Mucosa of descending colon (tissue), 3 donors: ENCODE results near the gene FCRL4. TPM values are rescaled to one million over a fixed set of nuclear protein-coding genes. Genes with fewer than 3 reads are reported as not detected.

ENCODE experiments used
- ATAC-seq: fragments of 200-7000 bp; cut with Tn5 transposase; one replicate; pipeline ENCODE4 v1.9.1; 2020; ENCODE audit warnings: mild to moderate bottlenecking, moderate library complexity
- DNase-seq, 3 donors: peaks; one replicate each; pipeline ENCODE4 v3.0.0-alpha.2; 2020
- H3K36me3 ChIP-seq: fragments of 200-600 bp; one replicate; pipeline ENCODE4 v1.8.0; 2021; ENCODE audit warnings: low read depth, mild to moderate bottlenecking
- H3K4me1 ChIP-seq: fragments of 200-600 bp; one replicate; pipeline ENCODE4 v1.8.0; 2021; ENCODE audit warnings: low read depth, mild to moderate bottlenecking
- H3K4me3 ChIP-seq: fragments of 200-600 bp; one replicate; pipeline ENCODE4 v1.8.0; 2021; ENCODE audit warnings: mild to moderate bottlenecking
- H3K9me3 ChIP-seq: fragments of 200-600 bp; one replicate; pipeline ENCODE4 v1.8.0; 2021; ENCODE audit warnings: mild to moderate bottlenecking
- intact Hi-C, 2 donors: fragments of 100-400 bp; cut with DNase I in 1 of 2; cut with micrococcal nuclease in 1 of 2; formaldehyde crosslinking; loops; one replicate each; pipeline versions ENCODE4 v1.11.0 to v1.11.1; 2022; cut with DNase I, micrococcal nuclease
- total RNA-seq, 3 donors: library from RNA; stranded (reverse); fragmentation: NEBNext Ultra II Directional in 2 of 3; extraction: Animal tissue kit (Norgen Biotek cat#: 25700) in 2 of 3; gene quantifications; one replicate each; pipeline versions ENCODE4 v1.2.1 to v1.2.4, GENCODE V29; 2021 to 2023
- TF ChIP-seq, protein P1 (sequence below): fragments of 200-600 bp; IDR thresholded peaks from one replicate; pipeline ENCODE4 v1.8.0; 2022; ENCODE audit warnings: antibody characterized with exemption, mild to moderate bottlenecking
- donor health status: DM: no; HTN: no; CAD: no; lungs with moderate emphysema.
- donor health status: DM: no; HTN: no; CAD: no.
- donor health status: DM: no; HTN: yes; CAD: no.

The FCRL4 gene
- total RNA-seq, 3 donors from 2014 or later = 0.09 to 0.12 TPM; not detected in 1

DNA sequence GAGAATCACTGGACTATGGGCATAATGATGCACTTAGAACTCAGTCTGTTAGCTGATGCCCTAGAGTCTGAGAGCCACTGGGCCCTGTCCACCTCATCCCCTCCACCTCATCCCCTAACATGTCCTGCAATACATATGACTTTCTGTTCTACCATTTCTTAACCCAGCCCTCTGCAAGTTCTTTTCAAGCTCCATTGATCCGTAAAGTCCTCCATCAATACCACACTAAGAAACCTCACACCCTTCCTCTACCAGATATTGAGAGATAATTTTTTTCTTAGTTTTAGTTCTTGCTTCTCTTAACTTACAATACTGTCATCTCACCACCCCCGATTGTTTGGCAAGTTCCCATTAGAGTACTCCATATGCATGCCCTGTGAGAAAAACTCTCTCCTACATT is 22.1 kb downstream of the FCRL4 start:
- H3K4me3 ChIP-seq = no peak overlapping the region
- TF ChIP-seq, protein P1, sequence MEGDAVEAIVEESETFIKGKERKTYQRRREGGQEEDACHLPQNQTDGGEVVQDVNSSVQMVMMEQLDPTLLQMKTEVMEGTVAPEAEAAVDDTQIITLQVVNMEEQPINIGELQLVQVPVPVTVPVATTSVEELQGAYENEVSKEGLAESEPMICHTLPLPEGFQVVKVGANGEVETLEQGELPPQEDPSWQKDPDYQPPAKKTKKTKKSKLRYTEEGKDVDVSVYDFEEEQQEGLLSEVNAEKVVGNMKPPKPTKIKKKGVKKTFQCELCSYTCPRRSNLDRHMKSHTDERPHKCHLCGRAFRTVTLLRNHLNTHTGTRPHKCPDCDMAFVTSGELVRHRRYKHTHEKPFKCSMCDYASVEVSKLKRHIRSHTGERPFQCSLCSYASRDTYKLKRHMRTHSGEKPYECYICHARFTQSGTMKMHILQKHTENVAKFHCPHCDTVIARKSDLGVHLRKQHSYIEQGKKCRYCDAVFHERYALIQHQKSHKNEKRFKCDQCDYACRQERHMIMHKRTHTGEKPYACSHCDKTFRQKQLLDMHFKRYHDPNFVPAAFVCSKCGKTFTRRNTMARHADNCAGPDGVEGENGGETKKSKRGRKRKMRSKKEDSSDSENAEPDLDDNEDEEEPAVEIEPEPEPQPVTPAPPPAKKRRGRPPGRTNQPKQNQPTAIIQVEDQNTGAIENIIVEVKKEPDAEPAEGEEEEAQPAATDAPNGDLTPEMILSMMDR = no peak
- no peaks in the 10 kb centered on the region for H3K9me3 ChIP-seq
- no peak for ATAC-seq
- DNase-seq = no peak
- H3K4me1 ChIP-seq = no peaks in the 10 kb centered on the region
- intact Hi-C loops = no loop called here
- no peaks in the 10 kb centered on the region for H3K36me3 ChIP-seq

DNA sequence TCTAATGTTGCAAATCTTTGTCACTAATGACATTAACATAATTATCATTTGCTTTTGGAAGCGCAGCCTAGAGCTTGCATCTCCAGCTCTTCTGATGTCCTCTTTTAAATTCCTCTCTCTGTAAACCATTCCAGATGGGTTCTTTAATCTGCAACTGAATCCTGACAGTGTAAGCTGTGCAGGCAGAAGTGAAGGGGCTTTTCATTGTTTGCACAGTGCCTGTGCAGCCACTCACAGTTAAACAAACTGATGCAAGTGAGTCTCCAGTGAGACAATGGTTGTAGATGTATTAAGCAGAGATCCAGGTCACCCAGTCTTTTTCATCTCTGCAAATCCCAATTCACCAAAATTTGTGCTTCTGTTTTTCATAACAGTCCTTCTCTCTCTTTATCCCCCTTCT is 23.0 kb downstream of the FCRL4 start:
- Histone ChIP-seq H3K9me3 (no peaks in the 10 kb centered on the region), H3K4me1 (no peaks in the 10 kb centered on the region), H3K4me3 (no peak overlapping the region), H3K36me3 (no peaks in the 10 kb centered on the region)
- TF ChIP-seq, protein P1 = no peak
- ATAC-seq (no peak), DNase-seq (no peak)
- intact Hi-C loops = no loop called here

DNA sequence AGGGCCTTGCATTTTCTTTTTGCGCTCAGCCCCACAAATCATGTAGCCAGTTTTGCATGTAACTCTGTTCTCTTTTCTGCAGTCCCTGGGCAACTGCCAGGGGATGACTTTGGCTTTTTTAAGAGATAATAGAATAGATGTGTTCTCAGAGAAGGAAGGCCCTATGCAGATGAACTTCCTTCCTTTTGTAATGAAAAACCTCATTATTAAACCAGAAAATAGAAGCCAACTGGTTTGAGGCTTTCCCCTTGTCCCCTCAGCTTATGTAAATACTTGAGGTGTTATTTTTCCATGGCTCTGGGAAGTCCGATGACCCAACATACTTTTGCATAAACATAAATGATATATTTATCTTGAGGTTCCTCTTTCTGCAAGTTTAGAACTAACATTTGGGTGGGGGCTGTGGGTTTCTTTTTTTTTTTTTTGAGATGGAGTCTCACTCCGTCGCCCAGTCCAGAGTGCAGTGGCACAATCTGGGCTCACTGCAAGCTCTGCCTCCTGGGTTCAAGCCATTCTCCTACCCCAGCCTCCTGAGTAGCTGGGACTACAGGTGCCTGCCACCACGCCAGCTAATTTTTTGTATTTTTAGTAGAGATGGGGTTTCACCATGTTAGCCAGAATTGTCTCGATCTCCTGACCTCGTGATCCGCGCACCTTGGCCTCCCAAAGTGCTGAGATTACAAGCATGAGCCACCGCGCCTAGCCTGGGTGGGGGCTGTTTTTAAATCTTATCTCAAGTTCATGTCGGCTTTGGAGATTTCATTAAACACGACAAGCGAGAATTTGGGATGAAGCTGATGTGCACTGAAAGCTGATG is 31.2 kb downstream of the FCRL4 start:
- ATAC-seq (peak; percentile 43), DNase-seq (peak in 1 of 3 donors; percentile 12)
- Histone ChIP-seq H3K4me3 (no peak overlapping the region), H3K36me3 (no peaks in the 10 kb centered on the region), H3K4me1 (no peaks in the 10 kb centered on the region), H3K9me3 (no peaks in the 10 kb centered on the region)
- intact Hi-C loops = no loop called here
- TF ChIP-seq, protein P1 = no peak

DNA sequence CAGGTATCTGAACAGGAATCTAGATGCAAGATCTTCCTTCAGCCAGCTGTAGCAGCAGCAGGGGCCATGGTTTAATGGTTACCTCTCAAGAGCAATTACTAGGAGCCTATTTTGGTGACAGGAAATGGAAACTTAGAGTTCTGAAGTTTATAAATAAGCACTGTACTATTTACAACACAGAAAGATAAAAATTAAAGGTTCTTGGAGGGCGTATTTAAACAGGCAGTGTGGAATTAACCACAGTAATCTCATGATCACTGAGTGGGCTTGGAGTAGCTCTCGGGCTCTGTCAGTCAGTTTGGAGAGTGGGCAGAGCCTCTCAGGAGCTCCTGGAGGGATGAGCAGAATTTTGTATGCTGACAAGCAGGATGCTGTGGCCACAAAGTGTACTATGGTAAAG is 35.4 kb downstream of the FCRL4 start:
- Histone ChIP-seq H3K4me1 (no peaks in the 10 kb centered on the region), H3K4me3 (no peak overlapping the region), H3K36me3 (no peaks in the 10 kb centered on the region), H3K9me3 (no peaks in the 10 kb centered on the region)
- TF ChIP-seq, protein P1 = no peak
- intact Hi-C loops = no loop called here
- ATAC-seq (no peak), DNase-seq (no peak)

DNA sequence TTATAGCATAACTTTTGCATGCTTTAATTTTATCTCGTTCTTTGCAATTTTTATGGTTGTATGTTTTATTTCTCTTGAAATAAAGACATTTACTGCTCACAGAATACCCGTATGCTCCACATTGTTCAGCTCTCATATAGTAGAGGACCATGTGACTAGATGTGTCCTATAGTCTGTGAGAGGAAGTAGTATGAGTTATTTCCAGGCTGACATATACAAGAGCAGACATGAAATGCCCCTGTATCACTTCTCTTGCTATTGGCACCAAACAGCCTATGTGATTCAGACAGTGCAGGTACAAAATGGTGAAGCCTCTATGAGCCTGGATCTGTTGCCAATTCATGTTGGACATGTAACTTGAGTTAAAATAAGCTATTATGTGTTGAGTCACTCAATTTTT is 39.8 kb downstream of the FCRL4 start:
- no peaks in the 10 kb centered on the region for H3K36me3 ChIP-seq
- TF ChIP-seq, protein P1 = no peak
- ATAC-seq (no peak), DNase-seq (no peak)
- no peaks in the 10 kb centered on the region for H3K9me3 ChIP-seq
- intact Hi-C loops = no loop called here
- H3K4me1 ChIP-seq = no peaks in the 10 kb centered on the region
- H3K4me3 ChIP-seq = no peak overlapping the region
